Vagina (tissue), 2 donors: ENCODE results near the gene GINS1. TPM values are rescaled to one million over a fixed set of nuclear protein-coding genes. Genes with fewer than 3 reads are reported as not detected.

Source experiments
- DNase-seq, 2 donors: peaks; one replicate each; pipeline ENCODE4 v3.0.0-alpha.2; 2017; ENCODE audit errors: extremely low spot score in 2 of 2
- H3K27ac ChIP-seq: fragments of 200-600 bp; sonication (generic); one replicate; pipeline ENCODE4 v1.5.1; 2019
- H3K27me3 ChIP-seq: fragments of 200-600 bp; sonication (generic); one replicate; pipeline ENCODE4 v1.5.1; 2019
- H3K36me3 ChIP-seq, 2 donors: fragments of 200-600 bp; sonication (generic); one replicate each; pipeline ENCODE4 v1.5.1; 2017 to 2019
- H3K4me1 ChIP-seq: fragments of 200-600 bp; sonication (generic); one replicate; pipeline ENCODE4 v1.5.1; 2019
- H3K4me3 ChIP-seq, 2 donors: fragments of 200-600 bp; sonication (generic); 1 replicate in 1 of 2; 2 replicates in 1 of 2; pipeline ENCODE4 v1.5.1; 2016 to 2019
- H3K9me3 ChIP-seq: fragments of 200-600 bp; sonication (generic); one replicate; pipeline ENCODE4 v1.5.1; 2019
- CTCF ChIP-seq, 3 experiments: fragments of 450-650 bp in 2 of 3; fragments of 200-600 bp in 1 of 3; sonication (generic) in 1 of 3; IDR thresholded peaks; one replicate each; pipeline ENCODE4 v1.5.1; 2017 to 2019; ENCODE audit warnings: antibody characterized with exemption in 3 of 3, mild to moderate bottlenecking in 2 of 3, moderate library complexity in 2 of 3
- POLR2A ChIP-seq, 2 donors: fragments of 450-650 bp; IDR thresholded peaks; one replicate each; pipeline ENCODE4 v1.6.1; 2017; ENCODE audit warnings: antibody characterized with exemption in 2 of 2, mild to moderate bottlenecking in 2 of 2, moderate library complexity in 2 of 2
- POLR2AphosphoS5 ChIP-seq, 2 donors: sonication (generic); formaldehyde crosslinking; IDR thresholded peaks; one replicate each; pipeline ENCODE4 v1.9.0; 2017; ENCODE audit warnings: antibody characterized with exemption in 2 of 2, mild to moderate bottlenecking in 2 of 2, low read depth in 1 of 2; ENCODE audit not compliant: insufficient read depth in 1 of 2
- intact Hi-C: fragments of 100-400 bp; cut with DNase I; formaldehyde crosslinking; loops from one replicate; pipeline ENCODE4 v1.15.1; 2023
- total RNA-seq: library from RNA; depleted of rRNA; stranded (reverse); fragments of >200 nt; gene quantifications from one replicate; pipeline ENCODE4 v1.2.3, GENCODE V29; 2016

Gene GINS1
- total RNA-seq, 1 donor from 2014 or later, result 2.0 TPM

DNA sequence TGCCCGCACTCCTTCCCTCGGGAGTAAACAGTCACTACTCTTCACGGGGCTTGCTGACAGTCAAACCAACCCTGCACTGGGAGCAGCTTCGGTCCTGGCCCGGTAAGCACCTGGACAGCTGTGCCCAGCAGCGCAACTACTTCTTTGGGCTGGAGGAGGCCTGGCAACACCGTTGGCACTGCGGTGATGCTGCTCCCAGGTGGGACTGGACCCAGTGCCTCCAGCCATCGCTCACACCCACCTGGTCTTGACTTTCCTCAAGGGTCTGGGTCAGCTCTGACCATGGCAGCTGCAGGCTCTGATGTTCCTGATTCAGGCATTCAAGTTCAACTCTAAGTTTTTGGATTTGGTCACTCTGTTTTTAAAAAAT lies 53.8 kb downstream of the GINS1 start:
- Histone ChIP-seq H3K36me3 (peaks cover 0 to 32% of the 10 kb centered on the region in 2 donors), H3K27me3 (no peaks in the 10 kb centered on the region), H3K4me1 (no peaks in the 10 kb centered on the region), H3K9me3 (no peaks in the 10 kb centered on the region), H3K27ac (no peak overlapping the region), H3K4me3 (no peak overlapping the region)
- TF ChIP-seq CTCF (IDR thresholded peaks at IDR 0.05) (no peak), POLR2AphosphoS5 (IDR thresholded peaks at IDR 0.05; ENCODE audit: insufficient read depth in 1 of 2, low read depth in 1 of 2) (no peak), POLR2A (IDR thresholded peaks at IDR 0.05) (no peak)
- intact Hi-C loops, result no loop called here
- DNase-seq, result no peak

- Histone ChIP-seq H3K4me3 (no peak overlapping the region), H3K27ac (no peak overlapping the region), H3K27me3 (no peaks in the 10 kb centered on the region), H3K9me3 (no peaks in the 10 kb centered on the region), H3K36me3 (peaks cover 0 to 35% of the 10 kb centered on the region in 2 donors), H3K4me1 (no peaks in the 10 kb centered on the region)
- intact Hi-C loops, result no loop called here
- TF ChIP-seq POLR2AphosphoS5 (IDR thresholded peaks at IDR 0.05; ENCODE audit: insufficient read depth in 1 of 2, low read depth in 1 of 2), result no peak
- no peak for TF ChIP-seq POLR2A (IDR thresholded peaks at IDR 0.05)
- no peak for TF ChIP-seq CTCF (IDR thresholded peaks at IDR 0.05)
- no peak for DNase-seq
These were observed 54.5 kb downstream of the GINS1 start for GRCh38 chr20:25461786-25462545.

- no peaks in the 10 kb centered on the region for H3K9me3 ChIP-seq
- no peaks in the 10 kb centered on the region for H3K4me1 ChIP-seq
- no peak for DNase-seq
- intact Hi-C loops, result no loop called here
- H3K27ac ChIP-seq, result no peak overlapping the region
- H3K4me3 ChIP-seq, result no peak overlapping the region
- peaks cover 0 to 45% of the 10 kb centered on the region in 2 donors for H3K36me3 ChIP-seq
- H3K27me3 ChIP-seq, result no peaks in the 10 kb centered on the region
- TF ChIP-seq CTCF (IDR thresholded peaks at IDR 0.05), result no peak
- no peak for TF ChIP-seq POLR2A (IDR thresholded peaks at IDR 0.05)
- TF ChIP-seq POLR2AphosphoS5 (IDR thresholded peaks at IDR 0.05; ENCODE audit: insufficient read depth in 1 of 2, low read depth in 1 of 2), result no peak
These were observed 57.2 kb downstream of the GINS1 start for GRCh38 chr20:25464501-25465242.

GRCh38 chr20:25465243-25466135 lies 58.0 kb downstream of the GINS1 start:
- Histone ChIP-seq H3K27me3 (no peaks in the 10 kb centered on the region), H3K4me3 (no peak overlapping the region), H3K36me3 (peaks cover 0 to 47% of the 10 kb centered on the region in 2 donors), H3K9me3 (no peaks in the 10 kb centered on the region), H3K4me1 (no peaks in the 10 kb centered on the region), H3K27ac (no peak overlapping the region)
- DNase-seq, result no peak
- intact Hi-C loops, result no loop called here
- TF ChIP-seq POLR2AphosphoS5 (IDR thresholded peaks at IDR 0.05; ENCODE audit: insufficient read depth in 1 of 2, low read depth in 1 of 2) (no peak), CTCF (IDR thresholded peaks at IDR 0.05) (no peak), POLR2A (IDR thresholded peaks at IDR 0.05) (no peak)
